NCI-H146 (cell line): ENCODE measurements around the gene SMC1A.
"Not testable (repeated sequence)": the region's sequence is repeated elsewhere in the genome, so short reads cannot be mapped to it uniquely, and the experiment has no call there.

ENCODE experiments used
- DNase-seq: peaks from one replicate; lab custom pipeline; 2025; lab: John Stamatoyannopoulos, UW

Gene SMC1A

DNA sequence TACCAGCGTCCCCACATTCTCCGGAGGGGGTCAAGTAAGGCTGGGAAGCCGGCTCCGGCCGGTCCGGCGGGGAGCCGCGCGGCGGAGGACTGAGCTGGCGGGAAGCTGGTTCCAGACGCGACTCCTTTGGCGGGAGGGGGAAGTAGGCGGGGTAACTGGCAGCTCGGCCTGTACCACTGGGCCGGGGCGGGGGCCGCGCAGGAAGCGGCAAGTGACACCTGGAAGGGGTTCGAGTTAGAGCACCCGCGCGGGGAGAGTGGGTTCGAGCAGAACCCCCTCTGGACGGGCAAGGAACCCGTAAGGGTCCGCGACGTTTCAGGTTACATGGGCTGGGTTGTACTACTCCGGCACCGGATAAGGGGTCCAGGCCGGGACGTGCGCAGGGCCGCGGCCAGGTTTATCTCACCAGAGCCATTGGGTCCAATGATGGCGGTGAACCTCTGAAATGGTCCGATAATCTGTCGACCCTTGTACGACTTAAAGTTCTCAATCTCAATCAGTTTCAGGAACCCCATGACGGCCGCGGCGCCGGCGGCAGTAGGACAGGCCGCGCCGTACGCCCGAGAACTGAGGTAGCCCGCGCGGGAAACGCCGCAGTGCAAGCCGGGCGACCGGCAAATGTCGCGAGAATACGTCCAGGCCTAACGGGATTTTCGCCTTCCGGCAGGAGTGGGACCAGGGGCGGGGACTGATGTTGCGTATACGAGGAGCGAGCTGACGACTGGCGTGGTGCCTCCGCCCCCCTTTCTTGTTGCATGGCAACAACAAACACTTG, at the start of gene SMC1A:
SMC1A (minus strand) TSS at position 569 of the 775 bp plus-strand sequence; CDS start at position 515, 54 bp downstream.
- peak; percentile 97 for DNase-seq

DNA sequence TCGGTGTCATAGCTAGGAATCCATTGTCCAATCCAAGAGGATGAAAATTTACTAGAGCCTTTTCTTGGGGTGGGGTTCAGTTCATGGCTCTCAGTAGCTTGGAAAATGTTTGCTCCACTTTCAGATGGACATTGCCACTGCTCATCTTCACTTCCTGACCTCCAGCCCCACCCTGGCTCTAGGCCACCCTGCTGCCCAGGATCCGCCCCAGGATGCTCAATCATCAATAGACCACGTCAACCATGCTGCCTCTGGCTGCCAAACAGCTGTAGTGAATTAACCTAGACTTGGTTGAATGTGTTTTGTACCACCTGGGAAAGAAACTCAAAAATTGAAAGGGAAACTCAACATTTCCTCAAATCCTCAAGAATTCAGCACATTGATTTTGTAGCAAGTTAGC, 48.9 kb upstream of the SMC1A start:
- no peak for DNase-seq

DNA sequence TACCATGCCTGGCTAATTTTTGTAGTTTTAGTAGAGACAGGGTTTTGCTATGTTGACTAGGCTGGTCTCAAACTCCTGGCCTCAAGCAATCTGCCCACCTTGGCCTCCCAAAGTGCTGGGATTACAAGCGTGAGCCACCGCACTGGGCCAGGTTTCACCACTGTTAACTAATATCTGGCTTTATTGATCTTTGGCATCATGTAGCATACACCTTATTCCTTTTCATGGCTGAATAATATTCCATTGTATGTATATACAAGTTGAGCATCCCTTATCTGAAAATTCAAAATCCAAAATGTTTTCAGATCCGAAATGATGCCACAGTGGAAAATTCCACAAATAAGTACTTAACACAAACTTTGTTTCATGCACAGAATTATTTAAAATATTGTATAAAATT, 46.2 kb upstream of the SMC1A start:
- not testable (repeated sequence) for DNase-seq

DNA sequence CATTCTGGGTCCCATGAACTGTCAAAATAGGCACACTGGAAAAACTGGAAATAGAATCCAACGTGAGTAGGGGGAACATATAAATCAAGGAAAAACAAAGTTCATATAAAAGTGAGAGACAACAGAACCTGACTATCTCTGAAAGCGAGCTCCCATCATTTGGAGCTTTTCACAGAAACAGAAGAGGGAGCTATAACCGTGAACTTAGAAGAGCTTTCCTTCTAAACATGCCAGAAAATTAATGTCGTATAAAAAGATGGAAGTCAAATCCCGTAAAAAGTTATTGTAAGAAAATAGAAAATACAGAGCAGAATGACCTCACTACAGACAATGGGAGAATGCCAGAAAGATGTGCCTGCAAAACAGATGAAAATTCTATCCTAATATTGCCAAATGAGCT, 35.6 kb upstream of the SMC1A start:
- no peak for DNase-seq

DNA sequence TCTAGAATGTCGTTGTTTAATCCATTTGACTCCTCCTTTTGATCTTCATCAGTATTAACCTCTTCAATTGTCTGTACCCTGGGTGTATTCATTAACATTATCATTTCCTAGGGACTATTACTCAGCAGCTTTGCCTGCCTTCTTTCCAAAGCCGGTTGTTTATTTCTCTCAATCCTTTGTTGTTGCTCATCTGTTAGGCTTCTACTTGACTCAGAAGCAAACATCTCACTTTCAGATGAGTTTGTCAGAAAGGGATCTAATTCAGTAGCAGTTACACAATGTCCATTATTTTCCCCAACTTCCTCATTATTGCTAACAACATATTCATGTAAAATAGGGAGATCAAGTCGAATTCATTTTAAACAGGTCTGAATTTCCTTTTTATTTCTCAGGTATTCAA, 33.8 kb upstream of the SMC1A start:
- no peak for DNase-seq

DNA sequence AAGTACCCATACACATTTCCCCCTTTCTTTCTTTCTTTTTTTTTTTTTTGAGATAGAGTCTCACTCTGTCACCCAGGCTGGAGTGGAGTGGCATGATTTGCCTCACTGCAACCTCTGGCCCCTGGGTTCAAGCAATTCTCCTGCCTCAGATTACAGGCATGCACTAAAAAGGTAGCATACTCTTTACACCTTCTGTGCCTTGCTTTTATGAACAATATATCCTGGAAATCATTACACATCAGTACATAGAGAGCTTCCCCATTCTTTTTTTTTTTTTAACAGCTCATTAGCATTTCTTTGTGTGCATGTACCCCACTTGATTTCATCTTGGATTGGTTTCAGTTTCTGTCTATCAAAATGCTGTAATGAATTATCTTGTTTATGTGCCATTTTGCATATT, 30.4 kb upstream of the SMC1A start:
- no peak for DNase-seq

DNA sequence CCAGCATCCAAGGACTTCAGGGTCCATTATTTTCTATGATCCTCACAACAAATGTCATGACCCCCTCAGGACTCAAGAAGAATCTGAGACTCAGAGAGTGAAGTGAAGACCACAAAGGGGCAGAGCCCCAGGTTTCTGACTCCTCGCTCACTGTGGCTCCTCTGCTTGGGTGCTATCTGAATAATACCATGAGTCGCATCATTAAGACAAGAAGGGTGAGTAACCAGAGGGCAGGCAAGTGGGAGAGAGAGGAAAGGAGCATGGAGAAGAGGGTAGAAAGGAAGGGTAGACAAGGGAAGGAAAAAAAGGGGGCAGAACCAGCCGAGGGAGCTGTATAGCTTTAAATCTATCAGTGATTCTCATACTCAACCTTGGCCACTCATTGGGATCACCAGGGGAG, 27.2 kb upstream of the SMC1A start:
- DNase-seq = no peak

DNA sequence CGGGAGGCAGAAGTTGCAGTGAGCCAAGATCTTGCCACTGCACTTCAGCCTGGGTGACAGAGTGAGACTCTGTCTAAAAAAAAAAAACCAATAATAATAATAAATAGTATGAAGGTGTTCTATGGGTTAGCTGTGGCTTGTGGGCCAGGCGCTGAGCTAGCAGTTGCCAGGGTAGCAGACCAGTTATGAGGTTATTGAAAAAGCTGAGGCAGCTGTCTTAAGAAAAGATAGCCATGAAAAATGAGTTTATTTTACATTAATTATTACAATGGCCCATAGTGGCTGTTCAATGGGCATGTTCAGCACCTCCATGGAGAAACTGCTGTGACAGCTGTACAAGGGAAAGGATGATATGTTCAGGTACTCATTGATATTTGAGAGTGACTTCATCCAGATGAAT, 25.0 kb upstream of the SMC1A start:
- no peak for DNase-seq

DNA sequence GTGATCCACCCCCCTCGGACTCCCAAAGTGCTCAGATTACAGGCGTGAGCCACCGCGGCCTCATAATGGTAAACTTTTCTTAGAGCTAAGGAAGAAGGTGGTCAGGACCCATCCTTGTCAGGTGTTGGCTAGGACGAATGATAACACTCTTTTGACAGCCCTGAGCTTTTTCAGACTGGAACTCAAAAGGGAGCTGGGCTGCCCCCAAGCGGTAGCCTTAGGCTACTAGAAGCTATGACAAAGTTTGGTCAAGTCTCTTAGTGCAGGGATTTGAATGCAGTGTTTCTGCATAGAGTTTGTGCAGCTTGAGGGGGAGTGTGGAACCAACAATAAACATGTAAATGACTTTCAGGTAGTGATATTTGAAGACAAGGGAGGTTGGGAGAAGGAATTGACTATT, 23.5 kb upstream of the SMC1A start:
- peak; percentile 43 for DNase-seq

DNA sequence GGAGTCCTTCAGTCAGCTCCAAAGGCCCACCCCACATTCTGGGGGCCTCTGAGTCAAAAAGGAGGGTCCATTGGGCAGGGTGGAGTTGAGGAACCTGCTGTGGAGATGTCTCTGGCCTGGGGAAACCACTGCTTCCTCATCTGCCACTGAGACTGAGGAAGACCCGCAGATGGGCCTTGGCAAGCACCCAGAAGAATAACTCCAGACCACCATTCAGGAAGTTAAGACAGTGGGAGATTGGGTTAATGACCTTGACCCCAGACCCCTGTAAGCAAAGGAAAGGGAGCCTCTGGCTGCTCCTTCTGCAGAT, 19.8 kb upstream of the SMC1A start:
- DNase-seq = no peak

DNA sequence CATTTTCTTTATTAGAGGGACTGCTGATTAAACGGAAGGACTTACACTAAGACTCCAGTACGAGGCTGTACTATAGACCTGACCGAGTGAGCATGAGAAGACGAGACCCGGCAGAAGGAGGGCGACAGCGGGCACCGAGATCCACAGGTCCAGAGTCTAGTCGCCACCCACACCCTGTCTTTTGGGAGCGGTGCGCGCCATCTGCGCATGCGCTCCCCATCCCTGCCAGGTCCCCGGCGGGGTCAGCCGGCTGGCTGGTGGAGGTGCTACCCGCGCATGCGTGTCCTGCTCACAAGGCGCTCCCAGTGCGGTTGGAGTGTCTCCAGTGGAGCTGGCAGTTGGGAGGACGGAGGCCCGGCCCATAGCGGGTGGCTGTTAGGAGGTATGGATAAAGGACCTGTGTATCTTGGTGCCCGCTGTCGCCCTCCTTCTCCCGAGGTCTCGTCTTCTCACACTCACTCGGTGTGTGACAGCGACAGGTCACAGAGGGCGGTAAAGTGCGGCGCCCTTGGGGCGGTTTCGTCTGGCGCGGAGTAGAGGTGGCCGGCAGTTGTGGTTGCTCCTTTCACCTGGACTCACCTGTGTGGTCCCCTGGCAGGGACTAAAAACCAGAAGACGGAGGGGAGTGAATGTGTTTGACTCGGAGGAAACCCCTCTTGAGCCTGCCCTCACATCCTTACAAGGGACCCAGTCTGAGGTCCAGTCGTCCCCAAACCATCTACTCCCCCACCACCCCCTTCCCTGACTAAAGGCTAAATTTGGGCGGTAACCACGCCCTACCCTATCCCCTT, 19.3 kb upstream of the SMC1A start:
- no peak for DNase-seq

DNA sequence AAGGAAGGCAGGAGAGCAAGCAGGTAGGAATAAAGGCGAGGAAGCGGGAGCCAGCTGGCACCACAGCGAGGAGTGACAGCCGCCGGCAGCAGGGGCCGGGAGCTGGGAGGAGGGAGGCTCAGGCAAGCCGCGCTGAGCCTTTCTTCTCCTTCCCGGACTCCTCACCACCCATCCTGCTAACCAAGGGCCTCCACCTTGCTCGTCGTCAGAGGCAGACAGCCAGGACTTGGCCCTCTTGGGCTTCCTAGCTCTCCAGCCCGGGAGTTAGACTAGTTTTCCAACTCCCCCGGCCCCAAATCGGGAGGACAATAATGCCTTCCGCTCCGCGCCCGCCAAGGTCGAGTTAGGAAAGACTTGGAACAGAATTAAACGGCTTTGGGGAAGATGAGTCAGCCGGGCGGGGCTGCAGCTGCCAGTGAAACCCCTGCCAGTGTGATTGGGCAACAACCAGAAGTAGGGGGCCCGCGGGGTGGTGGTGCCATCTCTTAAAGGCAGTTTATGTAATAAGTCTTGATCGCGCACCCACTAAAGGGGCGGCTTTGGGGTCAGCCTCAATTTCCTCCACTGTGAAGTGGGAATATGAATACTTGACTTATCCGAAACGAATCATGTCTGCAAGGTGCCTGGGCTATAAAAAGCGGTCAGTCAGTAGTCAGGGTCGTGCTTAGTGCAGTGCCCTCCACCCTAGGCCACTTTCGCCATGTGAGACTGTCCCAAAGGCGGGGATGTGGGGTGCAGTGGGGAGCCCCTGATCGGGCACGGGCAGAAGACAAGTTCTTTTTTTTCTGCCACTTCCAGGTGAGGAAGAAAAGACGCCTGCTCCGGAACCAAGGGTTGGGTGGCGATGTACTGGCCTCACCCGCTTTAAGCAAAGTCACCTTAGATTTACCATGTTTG, 18.4 kb upstream of the SMC1A start:
- DNase-seq = peak; percentile 38

DNA sequence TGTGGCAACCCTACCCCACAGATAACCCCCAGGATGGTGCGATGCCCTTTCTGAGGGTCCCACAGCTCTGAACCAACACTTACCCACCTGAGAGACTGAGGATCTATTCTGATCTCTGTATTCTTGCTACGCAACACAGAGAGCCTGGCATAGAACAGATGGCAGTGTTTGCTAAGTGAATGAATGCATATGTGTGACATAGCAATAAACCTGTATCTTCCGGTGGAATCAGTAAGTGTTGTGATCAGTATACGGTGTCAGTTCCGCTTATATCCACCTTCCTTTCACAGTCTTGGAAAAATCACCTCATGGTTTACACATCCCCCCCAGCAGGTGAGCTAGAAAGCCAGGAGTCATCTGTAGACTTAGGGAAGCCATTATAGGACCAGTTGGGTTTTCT, 17.6 kb upstream of the SMC1A start:
- peak; percentile 38 for DNase-seq

DNA sequence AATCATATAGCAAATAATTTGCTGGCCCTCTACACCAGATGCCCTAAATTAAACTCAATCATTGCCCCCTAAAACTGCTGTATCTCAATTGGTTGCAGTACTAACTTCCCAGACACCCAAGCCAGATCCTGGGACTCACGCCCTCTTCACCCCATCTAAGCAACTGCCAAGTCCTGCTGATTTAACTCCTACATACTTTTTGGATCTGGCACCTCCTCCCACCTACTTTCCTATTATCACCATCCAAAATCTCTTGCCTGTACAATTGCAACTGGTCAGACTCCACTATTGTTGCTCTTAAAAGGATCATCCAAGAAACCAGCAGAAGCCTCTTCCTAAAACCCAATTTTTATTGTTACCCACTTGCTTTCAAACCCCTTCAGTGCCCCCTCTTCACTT, 16.4 kb upstream of the SMC1A start:
- no peak for DNase-seq

DNA sequence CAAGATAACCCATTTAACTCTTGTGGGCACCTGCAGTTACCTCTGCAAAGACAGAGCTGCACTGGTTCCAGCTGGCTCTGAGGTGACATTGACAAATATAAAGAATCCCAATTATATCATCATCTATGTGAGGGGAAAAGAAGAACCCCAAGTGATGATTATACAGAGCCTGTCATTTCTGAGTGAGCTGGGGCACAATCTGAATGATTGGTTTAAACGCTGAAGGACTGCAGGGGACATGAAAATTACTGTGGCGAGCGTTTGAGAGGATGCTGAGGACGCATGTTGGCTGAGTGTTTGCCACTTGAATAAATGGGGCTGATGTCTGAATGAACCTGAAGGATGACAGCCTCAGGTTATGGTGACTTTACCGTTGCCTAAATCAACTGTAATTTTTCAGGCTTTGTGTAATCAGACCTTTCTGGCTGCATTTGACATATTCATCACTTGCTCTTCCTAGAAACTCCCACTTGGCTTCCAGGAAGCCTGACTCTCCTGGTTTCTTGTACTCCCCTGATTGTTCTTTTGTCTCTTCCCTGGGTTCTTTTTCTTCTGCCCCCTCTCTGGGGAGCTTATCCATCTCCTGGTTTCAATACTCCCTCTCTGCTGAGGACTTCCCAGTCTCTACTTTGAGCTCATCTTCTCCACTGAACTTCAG, 15.8 kb upstream of the SMC1A start:
- DNase-seq = no peak

DNA sequence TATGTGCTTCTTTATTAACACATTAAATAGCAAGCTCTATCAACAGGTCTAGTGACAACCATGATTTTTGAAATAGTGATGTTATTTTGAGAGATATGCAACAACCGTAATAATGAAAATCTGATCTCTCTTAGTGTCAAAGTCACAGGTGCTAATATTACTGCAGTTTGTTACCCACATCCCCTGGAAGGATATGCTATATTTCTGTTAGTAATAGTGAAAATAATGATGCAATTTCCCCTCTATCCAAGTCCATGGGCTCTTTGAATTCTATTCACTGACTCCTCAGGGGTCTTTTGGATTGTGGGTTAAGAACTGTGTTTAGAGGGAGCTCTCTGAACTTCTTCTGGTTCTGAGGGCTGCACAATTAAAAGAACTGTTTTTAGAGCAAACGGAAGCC, 14.8 kb upstream of the SMC1A start:
- DNase-seq = no peak

DNA sequence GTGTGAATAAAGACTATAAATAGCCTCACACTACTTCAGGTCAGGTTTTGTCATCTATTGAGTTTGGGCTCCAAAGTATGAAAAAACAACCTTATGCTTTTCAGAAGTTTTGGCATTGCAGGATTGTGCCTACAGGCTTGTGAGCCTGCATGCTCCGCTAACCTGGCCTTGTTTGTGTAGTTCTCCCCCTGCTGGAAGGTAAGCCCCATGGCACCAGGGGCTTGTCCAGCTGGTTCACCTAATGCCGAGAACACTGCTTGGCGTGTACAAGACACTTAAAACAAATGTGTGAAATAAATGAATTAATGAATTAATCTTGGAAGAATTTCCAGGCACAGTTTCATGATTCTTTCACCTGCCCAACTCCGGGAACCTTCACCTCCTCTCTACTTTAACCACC, 13.5 kb upstream of the SMC1A start:
- peak; percentile 71 for DNase-seq

DNA sequence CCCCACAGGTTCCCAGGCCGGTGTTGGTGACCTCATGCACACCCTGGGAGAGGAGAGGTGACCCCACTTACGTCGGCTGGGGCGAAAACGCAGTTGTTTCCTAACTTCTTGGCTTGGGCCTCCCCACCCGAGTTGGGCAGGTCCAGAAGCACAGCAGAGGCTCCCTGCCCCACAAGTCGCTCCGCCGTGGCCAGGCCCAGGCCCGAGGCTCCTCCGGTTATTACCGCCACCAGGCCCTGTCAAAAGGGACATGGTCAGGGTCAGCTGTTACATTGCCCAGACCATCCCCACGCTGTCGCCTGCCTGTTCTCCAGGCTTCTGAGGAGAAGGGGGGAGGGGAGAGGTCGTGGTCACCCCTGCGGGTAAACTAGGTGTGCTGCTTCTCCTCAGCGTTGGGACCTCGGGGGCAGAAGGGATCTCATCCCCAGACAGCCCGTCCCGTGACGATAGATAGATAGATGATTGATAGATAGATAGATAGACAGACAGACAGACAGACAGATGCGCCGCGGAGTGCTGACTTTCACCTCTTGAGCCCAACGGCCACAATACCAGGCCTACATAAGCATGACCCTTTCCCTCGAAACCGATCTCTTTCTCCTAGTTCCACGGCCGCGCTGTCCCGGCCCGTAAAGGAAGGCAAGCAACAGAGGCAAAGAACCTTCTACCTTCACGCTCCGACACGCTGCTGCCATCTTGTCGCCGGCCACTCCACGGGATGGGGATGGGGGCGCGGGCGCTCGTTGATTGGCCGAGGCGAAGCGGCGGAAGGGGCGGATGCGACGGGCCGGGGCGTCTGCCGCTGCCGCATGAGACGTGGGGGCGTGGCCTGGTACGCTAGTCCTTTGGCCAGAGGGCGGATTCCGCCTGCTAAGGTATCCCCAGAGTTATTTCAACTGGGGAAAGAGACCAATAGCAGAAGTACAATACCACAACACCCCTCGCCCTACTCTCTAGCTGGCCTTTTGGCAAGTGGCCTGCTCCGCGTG, 11.5 kb upstream of the SMC1A start, which contains the start of gene HSD17B10:
HSD17B10 (minus strand) TSS at position 720 of the 989 bp plus-strand sequence; CDS start at position 695, 25 bp downstream.
- DNase-seq = peak; percentile 88

DNA sequence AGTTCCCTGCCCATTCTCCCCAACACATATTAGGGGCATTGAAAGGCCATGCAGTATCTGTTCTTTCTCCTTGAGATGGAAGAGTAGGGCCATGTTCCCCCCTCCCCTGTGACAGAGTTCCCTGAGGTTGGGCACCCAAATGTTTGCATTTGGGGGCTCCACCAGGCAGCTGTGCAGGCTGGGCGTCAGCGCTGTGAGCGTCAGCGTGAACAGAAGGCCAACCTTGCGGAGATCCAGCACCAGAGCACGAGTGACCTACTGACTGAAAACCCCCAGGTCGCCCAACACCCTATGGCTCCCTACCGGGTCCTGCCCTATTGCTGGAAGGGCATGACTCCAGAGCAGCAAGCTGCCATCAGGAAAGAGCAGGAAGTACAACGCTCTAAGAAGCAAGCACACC, 7.8 kb upstream of the SMC1A start:
- no peak for DNase-seq

DNA sequence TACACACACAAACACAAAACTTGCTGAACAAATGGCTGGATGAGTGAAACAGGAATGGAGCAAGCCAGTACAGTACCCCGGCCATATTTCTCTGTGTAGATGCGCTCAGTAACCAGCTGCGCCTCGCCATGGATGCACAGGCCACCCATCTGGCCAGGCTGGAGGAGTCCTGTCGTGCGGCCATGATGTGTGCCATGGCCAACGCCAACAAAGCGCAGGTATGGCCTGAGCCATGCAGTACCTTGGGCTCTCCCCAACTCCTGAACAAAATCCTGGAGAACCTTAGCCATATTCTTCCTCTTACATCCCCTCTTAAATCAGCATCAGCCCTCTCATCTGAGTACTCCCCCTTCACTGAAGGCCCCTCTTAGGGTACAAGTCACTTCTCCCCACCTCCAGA, 7.3 kb upstream of the SMC1A start:
- no peak for DNase-seq

DNA sequence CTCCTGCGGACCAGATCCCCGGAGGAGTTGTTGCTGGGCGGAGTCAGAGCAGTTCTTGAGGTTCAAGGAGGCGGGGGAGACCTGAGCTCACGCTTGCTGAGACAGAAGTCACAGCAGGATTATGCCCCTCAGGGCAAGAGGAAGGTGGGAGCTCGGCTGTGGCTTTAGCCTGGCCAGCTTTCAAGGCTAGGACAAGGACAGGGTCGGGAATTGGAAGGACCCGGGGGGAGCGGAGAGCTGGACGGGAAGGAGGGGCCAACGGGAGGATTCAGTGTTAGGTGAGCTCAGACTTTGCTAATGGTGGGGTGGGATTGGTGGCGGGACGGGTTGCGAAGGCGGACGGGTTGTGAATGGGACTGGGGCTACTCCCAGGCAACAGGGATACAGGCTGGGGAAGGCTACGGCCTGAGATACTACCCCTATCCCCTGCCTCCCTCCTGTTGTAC, 430 bp upstream of the SMC1A start, which contains the start of gene RIBC1:
RIBC1 (plus strand) TSS at position 13 of the 446 bp plus-strand sequence. CDS start 3,404 bp downstream, outside the sequence.
- DNase-seq = no peak
